ENCODE data around the gene LSR.
"Not testable (repeated sequence)": the region's sequence is repeated elsewhere in the genome, so short reads cannot be mapped to it uniquely, and the experiment has no call there.

The LSR gene

DNA sequence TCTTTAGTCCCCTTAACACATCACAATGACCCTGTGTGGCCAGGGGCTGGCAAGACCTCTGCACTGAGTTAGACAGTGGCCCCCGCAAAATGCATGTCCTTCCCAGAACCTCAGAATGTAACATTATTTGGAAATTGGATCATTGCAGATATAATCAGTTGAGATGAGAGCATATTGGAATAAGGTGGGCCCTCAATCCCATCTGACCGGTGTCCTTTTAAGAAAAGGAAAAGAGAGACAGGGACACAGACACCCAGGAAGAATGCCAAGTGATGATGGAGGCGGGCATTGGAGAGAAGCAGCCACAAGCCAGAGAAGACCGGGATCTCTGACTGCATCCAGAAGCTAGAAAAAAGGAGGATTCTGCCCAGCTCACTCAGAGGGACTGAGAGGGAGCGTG lies 22.1 kb upstream of the LSR start:
- TF ChIP-seq, protein P1, sequence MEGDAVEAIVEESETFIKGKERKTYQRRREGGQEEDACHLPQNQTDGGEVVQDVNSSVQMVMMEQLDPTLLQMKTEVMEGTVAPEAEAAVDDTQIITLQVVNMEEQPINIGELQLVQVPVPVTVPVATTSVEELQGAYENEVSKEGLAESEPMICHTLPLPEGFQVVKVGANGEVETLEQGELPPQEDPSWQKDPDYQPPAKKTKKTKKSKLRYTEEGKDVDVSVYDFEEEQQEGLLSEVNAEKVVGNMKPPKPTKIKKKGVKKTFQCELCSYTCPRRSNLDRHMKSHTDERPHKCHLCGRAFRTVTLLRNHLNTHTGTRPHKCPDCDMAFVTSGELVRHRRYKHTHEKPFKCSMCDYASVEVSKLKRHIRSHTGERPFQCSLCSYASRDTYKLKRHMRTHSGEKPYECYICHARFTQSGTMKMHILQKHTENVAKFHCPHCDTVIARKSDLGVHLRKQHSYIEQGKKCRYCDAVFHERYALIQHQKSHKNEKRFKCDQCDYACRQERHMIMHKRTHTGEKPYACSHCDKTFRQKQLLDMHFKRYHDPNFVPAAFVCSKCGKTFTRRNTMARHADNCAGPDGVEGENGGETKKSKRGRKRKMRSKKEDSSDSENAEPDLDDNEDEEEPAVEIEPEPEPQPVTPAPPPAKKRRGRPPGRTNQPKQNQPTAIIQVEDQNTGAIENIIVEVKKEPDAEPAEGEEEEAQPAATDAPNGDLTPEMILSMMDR (IDR thresholded peaks at IDR 0.05), result no peak
- TF ChIP-seq ZFX (IDR thresholded peaks at IDR 0.05; ENCODE audit: borderline replicate concordance), result no peak
- H3K27ac ChIP-seq, result no peak overlapping the region

DNA sequence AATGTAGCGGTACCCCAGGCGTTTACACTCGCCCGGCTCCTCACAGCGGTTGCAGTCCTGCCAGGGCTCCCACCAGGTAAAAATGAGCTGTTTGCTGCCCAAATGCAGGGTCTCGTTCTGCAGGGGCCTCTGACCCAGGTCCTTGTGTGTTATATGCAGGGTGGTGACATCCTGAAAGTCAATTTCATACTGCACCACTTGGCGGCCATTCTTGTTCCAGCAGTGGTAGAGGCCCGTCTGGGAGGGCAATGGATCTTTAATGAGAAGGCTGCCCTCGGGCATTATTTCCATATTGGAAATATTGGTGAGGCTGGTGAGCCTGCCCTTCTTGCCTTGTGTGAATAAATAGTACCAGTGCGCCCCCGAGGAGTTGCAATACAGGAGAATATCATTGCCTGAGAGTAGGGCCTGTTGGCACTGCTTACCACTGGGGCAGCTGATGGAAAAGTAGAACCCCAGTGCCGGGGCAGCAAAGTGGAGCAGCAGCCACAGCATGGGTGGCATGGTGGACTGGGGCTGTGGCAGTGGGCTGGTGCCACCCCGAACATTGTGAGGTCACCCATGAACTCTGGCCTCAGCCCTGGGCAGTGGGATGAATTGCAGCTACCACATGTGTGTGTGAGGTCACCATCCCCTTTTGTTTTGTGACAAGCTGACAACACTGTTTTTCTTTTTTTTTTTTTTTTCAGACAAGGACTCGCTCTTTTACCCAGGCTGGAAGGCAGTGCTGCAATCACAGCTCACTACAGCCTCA lies 20.4 kb upstream of the LSR start, which contains the start of gene FAM187B:
Gene FAM187B, minus strand, starts transcription at position 563 of the 754 bp plus-strand sequence. Its CDS starts 59 bp downstream, at position 504.
- no peak for TF ChIP-seq ZFX (IDR thresholded peaks at IDR 0.05; ENCODE audit: borderline replicate concordance)
- TF ChIP-seq, protein P1 (IDR thresholded peaks at IDR 0.05), result no peak
- H3K27ac ChIP-seq, result no peak within 1 kb of the TSS

DNA sequence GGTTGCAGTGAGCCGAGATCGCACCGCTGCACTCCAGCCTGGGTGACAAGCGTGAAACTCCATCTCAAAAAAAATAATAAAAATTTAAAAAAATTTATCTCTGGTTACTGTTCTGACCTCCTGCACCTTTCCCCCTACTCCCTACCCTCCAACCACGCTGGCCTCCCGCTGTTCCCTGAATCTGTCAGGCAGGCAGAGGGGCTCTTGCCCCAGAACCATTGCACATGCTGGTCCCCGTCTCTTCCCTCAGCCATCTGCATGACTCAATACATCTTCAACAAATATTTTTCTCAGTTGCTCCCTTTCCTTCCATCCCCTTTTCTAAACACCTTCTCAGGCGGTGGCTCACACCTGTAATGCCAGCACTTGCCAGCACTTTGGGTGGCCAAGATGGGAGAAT lies 19.2 kb upstream of the LSR start:
- no peak for TF ChIP-seq ZFX (IDR thresholded peaks at IDR 0.05; ENCODE audit: borderline replicate concordance)
- TF ChIP-seq, protein P1 (IDR thresholded peaks at IDR 0.05), result no peak
- H3K27ac ChIP-seq, result no peak overlapping the region

DNA sequence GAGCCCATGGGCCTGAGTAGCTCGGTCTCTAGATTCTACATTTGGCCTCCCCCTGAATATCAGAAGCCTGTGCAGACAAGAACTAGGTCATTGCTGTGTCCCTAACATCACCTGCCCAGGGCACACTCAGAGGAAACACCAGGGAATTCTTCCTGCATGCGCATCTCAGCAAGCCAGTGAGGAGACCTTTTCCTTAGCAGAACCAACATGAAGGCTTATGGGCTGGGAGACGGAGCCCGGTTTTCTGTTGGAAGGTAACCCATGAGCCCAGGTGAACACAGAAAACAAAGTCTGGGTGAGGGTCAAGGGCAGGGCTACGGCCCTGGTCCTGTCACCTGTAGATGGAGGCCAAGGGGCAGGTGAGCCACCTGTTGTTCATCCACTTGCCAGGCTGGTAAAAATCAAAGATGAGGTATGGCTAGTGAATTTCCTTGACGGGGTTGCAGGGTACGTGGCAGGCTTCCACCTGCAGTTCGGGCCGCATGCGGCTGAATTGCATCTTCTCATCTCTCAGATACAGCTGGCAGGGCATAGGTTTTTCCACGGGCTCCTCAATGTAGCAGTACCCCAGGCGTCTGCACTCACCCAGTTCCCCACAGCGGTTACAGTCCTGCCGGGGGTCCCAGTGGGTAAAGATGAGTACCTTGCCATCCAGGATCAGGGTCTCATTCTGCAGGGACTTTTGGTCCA lies 16.7 kb upstream of the LSR start:
- TF ChIP-seq, protein P1 (IDR thresholded peaks at IDR 0.05), result no peak
- TF ChIP-seq ZFX (IDR thresholded peaks at IDR 0.05; ENCODE audit: borderline replicate concordance), result no peak
- H3K27ac ChIP-seq, result no peak overlapping the region

DNA sequence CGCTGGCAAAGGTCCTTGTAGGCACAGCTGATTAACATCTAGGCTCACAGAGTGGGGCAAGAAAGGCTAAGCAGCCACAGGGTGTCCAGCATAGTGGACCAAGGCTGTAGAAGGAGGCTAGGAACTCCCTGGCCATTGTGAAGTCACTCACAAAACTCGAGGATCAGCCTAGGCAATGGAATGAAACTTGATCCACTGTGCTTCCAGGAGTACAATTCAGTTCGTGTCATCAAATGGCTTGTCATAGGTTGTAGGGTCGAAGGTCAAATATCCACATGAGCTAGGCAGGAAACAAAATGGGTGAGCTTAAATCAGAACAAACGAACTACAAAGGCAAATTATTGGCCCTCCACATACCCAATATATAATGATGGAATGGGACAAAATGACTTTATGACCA lies 15.9 kb upstream of the LSR start:
- no peak for TF ChIP-seq ZFX (IDR thresholded peaks at IDR 0.05; ENCODE audit: borderline replicate concordance)
- TF ChIP-seq, protein P1 (IDR thresholded peaks at IDR 0.05), result no peak
- H3K27ac ChIP-seq, result no peak overlapping the region

DNA sequence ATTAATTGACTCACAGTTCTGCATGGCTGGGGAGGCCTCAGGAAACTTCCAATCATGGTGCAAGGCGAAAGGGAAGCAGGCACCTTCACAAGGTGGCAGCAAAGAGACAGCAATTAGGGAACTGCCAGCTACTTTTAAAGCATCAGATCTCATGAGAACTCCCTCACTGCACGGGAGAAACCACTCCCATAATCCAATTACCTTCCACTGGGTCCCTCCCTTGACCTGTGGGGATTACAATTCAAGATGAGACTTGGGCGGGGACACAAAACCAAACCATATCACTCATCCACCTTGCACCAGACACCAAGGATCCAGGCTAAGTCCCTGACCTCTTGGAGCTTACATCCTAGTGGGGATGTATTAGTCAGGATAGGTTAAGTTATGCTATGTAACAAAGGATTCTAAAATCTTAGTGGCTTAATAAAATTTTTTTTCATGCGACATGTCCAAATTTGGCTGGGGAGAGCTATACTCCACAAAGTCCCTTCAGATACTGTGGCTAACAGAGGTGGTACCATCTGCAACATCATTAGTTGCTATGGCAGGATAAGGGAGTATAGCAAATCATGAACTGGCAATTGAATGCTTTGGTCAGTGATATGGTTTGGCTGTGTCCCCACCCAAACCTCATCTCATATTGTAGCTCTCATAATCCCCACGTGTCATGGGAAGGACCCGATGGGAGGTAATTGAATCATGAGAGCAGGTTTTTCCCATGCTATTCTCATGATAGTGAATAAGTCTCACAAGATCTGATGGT lies 12.0 kb upstream of the LSR start:
- no peak overlapping the region for H3K27ac ChIP-seq
- no peak for TF ChIP-seq ZFX (IDR thresholded peaks at IDR 0.05; ENCODE audit: borderline replicate concordance)
- TF ChIP-seq, protein P1 (IDR thresholded peaks at IDR 0.05), result 0 out of 2 replicates have a peak, but pooled peaks have one; percentile 13

DNA sequence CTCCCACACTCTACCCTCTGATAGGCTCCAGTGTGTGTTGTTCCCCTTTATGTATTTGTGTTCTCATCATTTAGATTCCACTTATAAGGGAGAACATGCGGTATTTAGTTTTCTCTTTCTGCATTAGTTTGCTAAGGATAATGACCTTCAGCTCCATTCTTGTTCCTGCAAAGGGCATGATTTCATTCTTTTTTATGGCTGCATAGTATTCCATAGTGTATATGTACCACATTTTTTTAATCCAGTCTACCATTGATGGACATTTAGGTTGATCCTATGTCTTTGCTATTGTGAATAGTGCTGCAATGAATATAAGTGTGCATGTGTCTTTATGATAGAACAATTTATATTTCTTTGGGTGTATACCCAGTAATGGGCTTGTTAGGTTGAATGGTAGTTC lies 9.2 kb upstream of the LSR start:
- H3K27ac ChIP-seq, result not testable (repeated sequence)

Measured in 22Rv1 (cell line).